ENCODE results near the gene KIAA1958. TPM values are rescaled to one million over a fixed set of nuclear protein-coding genes. Genes with fewer than 3 reads are reported as not detected.

KIAA1958 gene
- total RNA-seq, 1 experiment from 2014 or later: 4.2 TPM

- no TSS peak for BruUV-seq (replicated peaks)
- Histone ChIP-seq H3K9me3 (ENCODE audit: low read length) (no peaks in the 10 kb centered on the region), H3K4me1 (ENCODE audit: insufficient read depth, low read length) (no peaks in the 10 kb centered on the region), H4K20me1 (ENCODE audit: low read length) (no peaks in the 10 kb centered on the region), H3K79me2 (ENCODE audit: low read length) (no peaks in the 10 kb centered on the region), H3F3A (ENCODE audit: low read length, unreplicated experiment) (no peaks in the 10 kb centered on the region), H2AFZ (ENCODE audit: low read length) (no peak overlapping the region), H3K27ac (ENCODE audit: low read length) (no peak overlapping the region), H3K9ac (ENCODE audit: low read length) (no peak overlapping the region), H3K27me3 (ENCODE audit: low read length) (no peaks in the 10 kb centered on the region), H3K36me3 (ENCODE audit: low read depth, low read length) (no peaks in the 10 kb centered on the region), H3K4me2 (ENCODE audit: low read length) (no peak overlapping the region), H3K9me2 (replicated peaks; ENCODE audit: low read length) (no peaks in the 10 kb centered on the region), H3K4me3 (ENCODE audit: low read length) (no peak overlapping the region)
- intact Hi-C loops (cut with micrococcal nuclease): no loop called here
- ATAC-seq (no peak), DNase-seq (no peak)
- TF ChIP-seq EZH2 (IDR thresholded peaks at IDR 0.05; ENCODE audit: low read length, unreplicated experiment) (no peak), CTCF (conservative IDR thresholded peaks at IDR 0.05; ENCODE audit: low read depth, low read length) (no peak)
- POLR2A ChIA-PET (ENCODE audit: unreplicated experiment): no interaction called here
- CTCF ChIA-PET: no interaction called here
Observed at GRCh38 chr9:112631313-112632070, 144.9 kb downstream of the KIAA1958 start.

GRCh38 chr9:112640311-112640710, 153.7 kb downstream of the KIAA1958 start:
- ATAC-seq (no peak), DNase-seq (no peak)
- Histone ChIP-seq H3K79me2 (ENCODE audit: low read length) (no peaks in the 10 kb centered on the region), H3K27ac (ENCODE audit: low read length) (no peak overlapping the region), H3K36me3 (ENCODE audit: low read depth, low read length) (no peaks in the 10 kb centered on the region), H3K9ac (ENCODE audit: low read length) (no peak overlapping the region), H3K4me1 (ENCODE audit: insufficient read depth, low read length) (no peaks in the 10 kb centered on the region), H4K20me1 (ENCODE audit: low read length) (no peaks in the 10 kb centered on the region), H3K9me2 (replicated peaks; ENCODE audit: low read length) (no peaks in the 10 kb centered on the region), H2AFZ (ENCODE audit: low read length) (no peak overlapping the region), H3K4me2 (ENCODE audit: low read length) (no peak overlapping the region), H3K9me3 (ENCODE audit: low read length) (no peaks in the 10 kb centered on the region), H3K4me3 (ENCODE audit: low read length) (no peak overlapping the region), H3K27me3 (ENCODE audit: low read length) (no peaks in the 10 kb centered on the region), H3F3A (ENCODE audit: low read length, unreplicated experiment) (no peaks in the 10 kb centered on the region)
- no TSS peak for BruUV-seq (replicated peaks)
- CTCF ChIA-PET: no interaction called here
- TF ChIP-seq CTCF (conservative IDR thresholded peaks at IDR 0.05; ENCODE audit: low read depth, low read length) (no peak), EZH2phosphoT487 (IDR thresholded peaks at IDR 0.05; ENCODE audit: borderline replicate concordance, low read length) (no peak), EZH2 (IDR thresholded peaks at IDR 0.05; ENCODE audit: low read length, unreplicated experiment) (no peak)
- intact Hi-C loops (cut with micrococcal nuclease): no loop called here
- POLR2A ChIA-PET (ENCODE audit: unreplicated experiment): no interaction called here

- H3K36me3 ChIP-seq (ENCODE audit: low read depth, low read length): no peaks in the 10 kb centered on the region
- no peaks in the 10 kb centered on the region for H3F3A ChIP-seq (ENCODE audit: low read length, unreplicated experiment)
- H3K4me1 ChIP-seq (ENCODE audit: insufficient read depth, low read length): no peaks in the 10 kb centered on the region
- H4K20me1 ChIP-seq (ENCODE audit: low read length): no peaks in the 10 kb centered on the region
- no peak overlapping the region for H3K27ac ChIP-seq (ENCODE audit: low read length)
- ChIA-PET POLR2A (ENCODE audit: unreplicated experiment) (no interaction called here), CTCF (no interaction called here)
- no peaks in the 10 kb centered on the region for H3K9me2 ChIP-seq (replicated peaks; ENCODE audit: low read length)
- H3K79me2 ChIP-seq (ENCODE audit: low read length): no peaks in the 10 kb centered on the region
- no peak overlapping the region for H3K9ac ChIP-seq (ENCODE audit: low read length)
- ATAC-seq (no peak), DNase-seq (no peak)
- H3K9me3 ChIP-seq (ENCODE audit: low read length): no peaks in the 10 kb centered on the region
- intact Hi-C loops (cut with micrococcal nuclease): no loop called here
- BruUV-seq (replicated peaks): no TSS peak
- no peak overlapping the region for H3K4me2 ChIP-seq (ENCODE audit: low read length)
- TF ChIP-seq EZH2 (IDR thresholded peaks at IDR 0.05; ENCODE audit: low read length, unreplicated experiment) (no peak), EZH2phosphoT487 (IDR thresholded peaks at IDR 0.05; ENCODE audit: borderline replicate concordance, low read length) (no peak), CTCF (conservative IDR thresholded peaks at IDR 0.05; ENCODE audit: low read depth, low read length) (no peak)
- no peak overlapping the region for H3K4me3 ChIP-seq (ENCODE audit: low read length)
- H3K27me3 ChIP-seq (ENCODE audit: low read length): no peaks in the 10 kb centered on the region
- no peak overlapping the region for H2AFZ ChIP-seq (ENCODE audit: low read length)
Observed at GRCh38 chr9:112642126-112642525, 155.5 kb downstream of the KIAA1958 start.
